GM12878 (cell line): ENCODE measurements around the gene MAN1B1. TPM values are rescaled to one million over a fixed set of nuclear protein-coding genes. Genes with fewer than 3 reads are reported as not detected.

ENCODE experiments used
- ATAC-seq: fragments of 200-7000 bp; cut with Tn5 transposase; 3 replicates; pipeline ENCODE4 v1.9.1; 2020; ENCODE audit warnings: mild to moderate bottlenecking, moderate library complexity
- BruUV-seq: library from RNA; stranded (reverse); fragments of 400-500 nt; replicated peaks from 2 replicates; lab custom pipeline; 2021; lab: Mats Ljungman, UMichigan
- CTCF ChIA-PET: fragments of 300-600 bp; sonication (Branson Sonifier 250); formaldehyde crosslinking; extraction: SDS; loops from one replicate; lab custom pipeline; 2021; ENCODE audit warnings: inconsistent platforms; lab: Yijun Ruan, JAX
- POLR2A ChIA-PET: fragments of 350-600 bp; formaldehyde crosslinking; extraction: SDS; loops from one replicate; lab custom pipeline; 2021; ENCODE audit warnings: inconsistent platforms; lab: Charles Lee
- RAD21 ChIA-PET: fragments of 300-600 bp; sonication (Branson Sonifier 250); formaldehyde crosslinking; loops from one replicate; lab custom pipeline; 2023; ENCODE audit warnings: antibody characterized with exemption; ENCODE audit not compliant: unreplicated experiment; lab: Charles Lee
- SMC1A ChIA-PET: fragments of 300-600 bp; sonication (Branson Sonifier 250); formaldehyde crosslinking; loops from one replicate; lab custom pipeline; 2023; ENCODE audit not compliant: unreplicated experiment, uncharacterized antibody; lab: Charles Lee
- DNase-seq: peaks from one replicate; pipeline ENCODE4 v3.0.0-alpha.2; 2011; ENCODE audit warnings: low read depth, low spot score
- FAIRE-seq: peaks from 3 replicates; lab custom pipeline; 2011; peaks lifted over from hg19 to GRCh38; lab: Jason Lieb, UNC
- H2AFZ ChIP-seq: 2 replicates; pipeline ENCODE4 v1.6.0; 2011; ENCODE audit warnings: low read depth, low read length, control low read depth; ENCODE audit not compliant: control insufficient read depth
- H3K27ac ChIP-seq: 2 replicates; pipeline ENCODE4 v1.5.1; 2011; ENCODE audit warnings: control low read depth; ENCODE audit not compliant: control insufficient read depth, insufficient read depth
- H3K27me3 ChIP-seq, 2 experiments: replicated peaks in 1 of 2; 2 replicates each; pipeline versions ENCODE4 v1.6.0 to v1.6.1; 2011; ENCODE audit warnings: low read length in 1 of 2; ENCODE audit not compliant: control insufficient read depth in 2 of 2, insufficient read depth in 2 of 2
- H3K36me3 ChIP-seq, 2 experiments: 2 replicates each; pipeline ENCODE4 v1.5.1; 2011; ENCODE audit warnings: low read length in 1 of 2; ENCODE audit not compliant: control insufficient read depth in 2 of 2, insufficient read depth in 2 of 2
- H3K4me1 ChIP-seq: 2 replicates; pipeline ENCODE4 v1.6.1; 2011; ENCODE audit warnings: mild to moderate bottlenecking, low read length, moderate library complexity, mixed read lengths; ENCODE audit not compliant: control insufficient read depth, insufficient read depth
- H3K4me2 ChIP-seq: 2 replicates; pipeline ENCODE4 v1.6.0; 2011; ENCODE audit warnings: control low read depth; ENCODE audit not compliant: control insufficient read depth, insufficient read depth
- H3K4me3 ChIP-seq: fragments of 200-600 bp; sonication (generic); 2 replicates; pipeline ENCODE4 v1.5.1; 2016
- H3K79me2 ChIP-seq: 2 replicates; pipeline ENCODE4 v1.6.0; 2011; ENCODE audit warnings: low read length; ENCODE audit not compliant: control insufficient read depth, insufficient read depth
- H3K9ac ChIP-seq: 2 replicates; pipeline ENCODE4 v1.8.0; 2011; ENCODE audit warnings: low read length, control low read depth, mixed read lengths; ENCODE audit not compliant: control insufficient read depth, insufficient read depth
- H3K9me3 ChIP-seq: replicated peaks from 3 replicates; pipeline ENCODE4 v1.5.1; 2011; ENCODE audit warnings: mild to moderate bottlenecking, low read length; ENCODE audit not compliant: control insufficient read depth, insufficient read depth
- H4K20me1 ChIP-seq: 2 replicates; pipeline ENCODE4 v1.6.0; 2011; ENCODE audit not compliant: control insufficient read depth, insufficient read depth
- EP300 ChIP-seq, 2 experiments: fragments of 150-350 bp in 1 of 2; IDR thresholded peaks; 2 replicates each; pipeline ENCODE4 v1.6.1; 2011 to 2012; ENCODE audit warnings: low read depth in 2 of 2, low read length in 2 of 2, borderline replicate concordance in 1 of 2, improper control_type of control experiment in 1 of 2, inconsistent platforms in 1 of 2; ENCODE audit not compliant: control insufficient read depth in 1 of 2
- POLR2A ChIP-seq: IDR thresholded peaks from 2 replicates; pipeline ENCODE4 v1.6.1; 2011; ENCODE audit warnings: low read depth, mild to moderate bottlenecking, low read length
- SUZ12 ChIP-seq: fragments of 200-600 bp; sonication (generic); IDR thresholded peaks from one replicate; pipeline ENCODE4 v1.6.1; 2018; ENCODE audit warnings: antibody characterized with exemption, mild to moderate bottlenecking; ENCODE audit not compliant: unreplicated experiment
- YBX1 ChIP-seq: fragments of 450-650 bp; IDR thresholded peaks from 2 replicates; pipeline ENCODE4 v1.6.1; 2016; ENCODE audit warnings: antibody characterized with exemption
- WGBS: methylation state at CpG from one replicate; pipeline ENCODE4 v1.1.6; 2016; ENCODE audit warnings: low lambda C conversion rate; ENCODE audit not compliant: insufficient replicate concordance, insufficient coverage; ENCODE audit errors: missing lambda C conversion rate; 5-methylcytosine and 5-hydroxymethylcytosine counted together
- in situ Hi-C: fragments of 300-500 bp; cut with MboI; formaldehyde crosslinking; loops from 9 replicates; pipeline ENCODE4 v1.14.3; 2018; ENCODE audit warnings: mixed read lengths
- intact Hi-C: fragments of 100-400 bp; cut with micrococcal nuclease; formaldehyde crosslinking; loops from one replicate; pipeline ENCODE4 v1.14.2; 2022; ENCODE audit not compliant: unreplicated experiment
- polyA plus RNA-seq, 11 experiments: library from polyadenylated mRNA; depleted of rRNA in 4 of 11; unstranded in 6 of 11; stranded (reverse) in 5 of 11; fragments of >200 nt; fragmentation: Nextera tagmentation in 4 of 11; fragmentation: Illumina TruSeq in 1 of 11; extraction: Ambion mirVana in 4 of 11; extraction: Trizol in 1 of 11; gene quantifications; 1 replicate in 1 of 11; 2 replicates in 10 of 11; pipeline versions ENCODE4 v1.2.1 to v1.2.3, GENCODE V29; 2011 to 2016; ENCODE audit warnings: inconsistent platforms in 2 of 11, missing spikeins in 2 of 11, low read depth in 1 of 11
- total RNA-seq, 4 experiments: library from RNA; depleted of rRNA in 3 of 4; stranded (reverse); fragments of >200 nt in 3 of 4; fragmentation: Illumina TruSeq in 1 of 4; extraction: Trizol in 1 of 4; gene quantifications; 2 replicates each; pipeline versions ENCODE4 v1.2.1 to v1.2.3, GENCODE V29; 2013 to 2021
- TF ChIP-seq, protein P1 (sequence below): fragments of 450-650 bp; IDR thresholded peaks from 2 replicates; pipeline ENCODE4 v1.6.1; 2017; ENCODE audit warnings: mild to moderate bottlenecking, moderate library complexity
- TF ChIP-seq, protein P2 (sequence below): fragments of 450-650 bp; IDR thresholded peaks from 2 replicates; pipeline ENCODE4 v1.6.1; 2016; ENCODE audit warnings: mild to moderate bottlenecking
- TF ChIP-seq, protein P3 (sequence below): fragments of 150-350 bp; IDR thresholded peaks from 2 replicates; pipeline ENCODE4 v1.6.1; 2014; ENCODE audit warnings: mild to moderate bottlenecking, low read depth, low read length

The MAN1B1 gene
- total and polyA plus RNA-seq, 10 of the 15 experiments (the other 5 are each of a cell fraction or from before 2014, with no cell fraction given): 0.71 to 34.1 (median 22.7) TPM

DNA sequence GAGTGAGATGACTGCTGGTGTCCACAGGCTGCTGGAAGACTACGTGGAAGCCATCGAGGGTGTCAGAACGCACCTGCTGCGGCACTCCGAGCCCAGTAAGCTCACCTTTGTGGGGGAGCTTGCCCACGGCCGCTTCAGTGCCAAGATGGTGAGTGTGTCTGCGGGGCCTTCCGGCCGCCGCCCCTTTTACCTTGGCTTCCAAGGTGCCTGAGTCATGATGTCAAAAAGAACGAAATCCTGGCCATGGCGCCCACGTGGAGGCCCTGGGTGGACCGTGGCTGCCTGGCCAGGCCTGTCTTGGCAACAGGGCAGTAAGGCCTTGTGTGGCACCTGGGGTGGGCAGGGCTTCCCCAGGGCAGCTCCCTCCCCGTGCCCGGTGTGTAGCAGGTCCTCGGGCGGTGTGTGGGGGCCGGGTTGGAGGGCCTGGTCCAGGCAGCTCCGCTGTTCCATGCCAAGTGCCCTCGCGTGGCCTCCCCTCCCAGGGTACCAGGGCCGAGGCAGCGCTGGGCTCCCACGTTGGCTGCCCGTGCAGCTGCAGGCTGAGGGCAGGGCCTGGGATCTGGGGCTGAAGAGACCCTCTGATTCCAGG is 20.0 kb downstream of the MAN1B1 start (continued):
- TF ChIP-seq, protein P1, sequence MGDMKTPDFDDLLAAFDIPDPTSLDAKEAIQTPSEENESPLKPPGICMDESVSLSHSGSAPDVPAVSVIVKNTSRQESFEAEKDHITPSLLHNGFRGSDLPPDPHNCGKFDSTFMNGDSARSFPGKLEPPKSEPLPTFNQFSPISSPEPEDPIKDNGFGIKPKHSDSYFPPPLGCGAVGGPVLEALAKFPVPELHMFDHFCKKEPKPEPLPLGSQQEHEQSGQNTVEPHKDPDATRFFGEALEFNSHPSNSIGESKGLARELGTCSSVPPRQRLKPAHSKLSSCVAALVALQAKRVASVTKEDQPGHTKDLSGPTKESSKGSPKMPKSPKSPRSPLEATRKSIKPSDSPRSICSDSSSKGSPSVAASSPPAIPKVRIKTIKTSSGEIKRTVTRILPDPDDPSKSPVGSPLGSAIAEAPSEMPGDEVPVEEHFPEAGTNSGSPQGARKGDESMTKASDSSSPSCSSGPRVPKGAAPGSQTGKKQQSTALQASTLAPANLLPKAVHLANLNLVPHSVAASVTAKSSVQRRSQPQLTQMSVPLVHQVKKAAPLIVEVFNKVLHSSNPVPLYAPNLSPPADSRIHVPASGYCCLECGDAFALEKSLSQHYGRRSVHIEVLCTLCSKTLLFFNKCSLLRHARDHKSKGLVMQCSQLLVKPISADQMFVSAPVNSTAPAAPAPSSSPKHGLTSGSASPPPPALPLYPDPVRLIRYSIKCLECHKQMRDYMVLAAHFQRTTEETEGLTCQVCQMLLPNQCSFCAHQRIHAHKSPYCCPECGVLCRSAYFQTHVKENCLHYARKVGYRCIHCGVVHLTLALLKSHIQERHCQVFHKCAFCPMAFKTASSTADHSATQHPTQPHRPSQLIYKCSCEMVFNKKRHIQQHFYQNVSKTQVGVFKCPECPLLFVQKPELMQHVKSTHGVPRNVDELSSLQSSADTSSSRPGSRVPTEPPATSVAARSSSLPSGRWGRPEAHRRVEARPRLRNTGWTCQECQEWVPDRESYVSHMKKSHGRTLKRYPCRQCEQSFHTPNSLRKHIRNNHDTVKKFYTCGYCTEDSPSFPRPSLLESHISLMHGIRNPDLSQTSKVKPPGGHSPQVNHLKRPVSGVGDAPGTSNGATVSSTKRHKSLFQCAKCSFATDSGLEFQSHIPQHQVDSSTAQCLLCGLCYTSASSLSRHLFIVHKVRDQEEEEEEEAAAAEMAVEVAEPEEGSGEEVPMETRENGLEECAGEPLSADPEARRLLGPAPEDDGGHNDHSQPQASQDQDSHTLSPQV: no peak
- TF ChIP-seq, protein P2, sequence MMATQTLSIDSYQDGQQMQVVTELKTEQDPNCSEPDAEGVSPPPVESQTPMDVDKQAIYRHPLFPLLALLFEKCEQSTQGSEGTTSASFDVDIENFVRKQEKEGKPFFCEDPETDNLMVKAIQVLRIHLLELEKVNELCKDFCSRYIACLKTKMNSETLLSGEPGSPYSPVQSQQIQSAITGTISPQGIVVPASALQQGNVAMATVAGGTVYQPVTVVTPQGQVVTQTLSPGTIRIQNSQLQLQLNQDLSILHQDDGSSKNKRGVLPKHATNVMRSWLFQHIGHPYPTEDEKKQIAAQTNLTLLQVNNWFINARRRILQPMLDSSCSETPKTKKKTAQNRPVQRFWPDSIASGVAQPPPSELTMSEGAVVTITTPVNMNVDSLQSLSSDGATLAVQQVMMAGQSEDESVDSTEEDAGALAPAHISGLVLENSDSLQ: no peak
- TF ChIP-seq YBX1: no peak
- TF ChIP-seq SUZ12: no peak

DNA sequence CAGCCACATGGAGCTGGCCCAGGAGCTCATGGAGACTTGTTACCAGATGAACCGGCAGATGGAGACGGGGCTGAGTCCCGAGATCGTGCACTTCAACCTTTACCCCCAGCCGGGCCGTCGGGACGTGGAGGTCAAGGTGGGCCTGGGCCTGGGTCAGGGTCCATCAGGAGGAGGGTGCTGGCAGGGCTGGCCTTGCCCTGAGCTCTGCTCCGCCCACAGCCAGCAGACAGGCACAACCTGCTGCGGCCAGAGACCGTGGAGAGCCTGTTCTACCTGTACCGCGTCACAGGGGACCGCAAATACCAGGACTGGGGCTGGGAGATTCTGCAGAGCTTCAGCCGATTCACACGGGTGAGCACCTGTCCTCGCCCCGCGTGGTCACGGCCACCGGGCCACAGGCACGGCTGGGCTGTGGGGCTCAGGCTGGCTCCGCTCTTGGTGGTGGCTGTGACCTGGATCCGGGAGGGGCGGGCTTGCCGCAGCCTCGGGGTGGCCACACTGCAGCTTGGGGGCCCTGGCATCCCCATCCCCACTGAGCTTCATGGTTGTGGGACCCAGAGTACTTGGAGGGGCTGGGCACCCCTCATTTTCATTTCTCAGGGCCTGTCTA is 20.6 kb downstream of the MAN1B1 start:
- no peaks in the 10 kb centered on the region for H3K4me1 ChIP-seq
- WGBS: 86% methylated on average over 27 of the region's 27 CpGs
- FAIRE-seq (no peak), ATAC-seq (no peak), DNase-seq (no peak)
- TF ChIP-seq POLR2A: peak; percentile 13; the same call in 1 of the 2 replicates
- TF ChIP-seq, protein P3, sequence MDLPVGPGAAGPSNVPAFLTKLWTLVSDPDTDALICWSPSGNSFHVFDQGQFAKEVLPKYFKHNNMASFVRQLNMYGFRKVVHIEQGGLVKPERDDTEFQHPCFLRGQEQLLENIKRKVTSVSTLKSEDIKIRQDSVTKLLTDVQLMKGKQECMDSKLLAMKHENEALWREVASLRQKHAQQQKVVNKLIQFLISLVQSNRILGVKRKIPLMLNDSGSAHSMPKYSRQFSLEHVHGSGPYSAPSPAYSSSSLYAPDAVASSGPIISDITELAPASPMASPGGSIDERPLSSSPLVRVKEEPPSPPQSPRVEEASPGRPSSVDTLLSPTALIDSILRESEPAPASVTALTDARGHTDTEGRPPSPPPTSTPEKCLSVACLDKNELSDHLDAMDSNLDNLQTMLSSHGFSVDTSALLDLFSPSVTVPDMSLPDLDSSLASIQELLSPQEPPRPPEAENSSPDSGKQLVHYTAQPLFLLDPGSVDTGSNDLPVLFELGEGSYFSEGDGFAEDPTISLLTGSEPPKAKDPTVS: no peak
- TF ChIP-seq EP300 (IDR thresholded peaks at IDR 0.05; ENCODE audit: borderline replicate concordance in 1 of 2, control insufficient read depth in 1 of 2, low read depth in 2 of 2, low read length in 2 of 2): no peak
- H2AFZ ChIP-seq: no peak overlapping the region
- H3K9me3 ChIP-seq: peaks cover 8% of the 10 kb centered on the region; the same call in 2 of the 3 replicates
- peaks cover 15 to 63% of the 10 kb centered on the region in 2 experiments; a peak in 3 of 4 replicates for H3K36me3 ChIP-seq
- intact Hi-C loops (no loop called here), in situ Hi-C loops (no loop called here)
- H3K27ac ChIP-seq: no peak overlapping the region
- H4K20me1 ChIP-seq: no peaks in the 10 kb centered on the region; the same call in 1 of the 2 replicates
- no TSS peak for BruUV-seq
- no peak overlapping the region for H3K9ac ChIP-seq
- POLR2A ChIA-PET: no interaction called here
- SMC1A ChIA-PET: no interaction called here
- RAD21 ChIA-PET: interaction anchor here (1.1 kb wide), 1 partner anchor 21 kb away, joined by 3 read pairs; the partner anchor contains the start of gene MAN1B1
- H3K27me3 ChIP-seq: no peaks in the 10 kb centered on the region
- H3K79me2 ChIP-seq: no peaks in the 10 kb centered on the region; the same call in 1 of the 2 replicates
- CTCF ChIA-PET: interaction anchor here (0.5 kb wide), 1 partner anchor 315 kb away, joined by 3 read pairs; the partner anchor contains the start of gene EXD3
- no peak overlapping the region for H3K4me3 ChIP-seq
- H3K4me2 ChIP-seq: no peak overlapping the region
